K562 (cell line): ENCODE results near the gene GSS. TPM values are rescaled to one million over a fixed set of nuclear protein-coding genes. Genes with fewer than 3 reads are reported as not detected.

Experiments used
- CBX1 ChIP-seq: sonication (generic); IDR thresholded peaks from 2 replicates; pipeline ENCODE4 v1.6.1; 2016; ENCODE audit warnings: antibody characterized with exemption, low read depth, mild to moderate bottlenecking
- FOXJ2 ChIP-seq: fragments of 200-800 bp; sonication (Bioruptor generic); IDR thresholded peaks from 2 replicates; pipeline ENCODE4 v1.6.1; 2016; ENCODE audit warnings: missing genetic modification characterization, missing compliant biosample characterization
- FOXJ3 ChIP-seq: sonication (generic); formaldehyde crosslinking; IDR thresholded peaks from 2 replicates; pipeline ENCODE4 v1.4.0; 2020; ENCODE audit warnings: mild to moderate bottlenecking, missing genetic modification reagents
- GABPB1 ChIP-seq: sonication (generic); formaldehyde crosslinking; IDR thresholded peaks from 2 replicates; pipeline ENCODE4 v1.8.0; 2022; ENCODE audit warnings: mild to moderate bottlenecking, missing genetic modification reagents
- MXI1 ChIP-seq: IDR thresholded peaks from 2 replicates; pipeline ENCODE4 v1.6.1; 2011; ENCODE audit warnings: low read depth, mild to moderate bottlenecking, improper control_type of control experiment, low read length
- PHB2 ChIP-seq: fragments of 450-650 bp; IDR thresholded peaks from 2 replicates; pipeline ENCODE4 v1.6.1; 2017; ENCODE audit warnings: low read depth
- SRSF9 ChIP-seq: fragments of 200-400 bp; formaldehyde crosslinking; IDR thresholded peaks from 2 replicates; pipeline ENCODE4 v1.6.1; 2017; ENCODE audit warnings: low read depth, low read length, borderline replicate concordance
- STAT5A ChIP-seq: IDR thresholded peaks from 2 replicates; pipeline ENCODE4 v1.6.1; 2012; ENCODE audit warnings: low read length, inconsistent platforms, borderline replicate concordance
- ZNF589 ChIP-seq: fragments of 200-800 bp; sonication (Bioruptor generic); IDR thresholded peaks from 2 replicates; pipeline ENCODE4 v1.6.1; 2016; ENCODE audit warnings: low read depth, missing genetic modification characterization, missing compliant biosample characterization
- polyA plus RNA-seq, 8 experiments: library from polyadenylated mRNA; depleted of rRNA in 4 of 8; stranded (reverse) in 5 of 8; unstranded in 3 of 8; fragments of >200 nt; fragmentation: Nextera tagmentation in 2 of 8; fragmentation: Illumina TruSeq in 1 of 8; extraction: Ambion mirVana in 2 of 8; extraction: Trizol in 1 of 8; gene quantifications; 2 replicates each; pipeline versions ENCODE4 v1.2.1 to v1.2.3, GENCODE V29; 2011 to 2014; ENCODE audit warnings: inconsistent platforms in 1 of 8, missing spikeins in 1 of 8
- total RNA-seq, 7 experiments: library from RNA; depleted of rRNA in 6 of 7; stranded (reverse); fragments of >200 nt in 6 of 7; fragmentation: Illumina TruSeq in 2 of 7; extraction: Trizol in 2 of 7; gene quantifications; 2 replicates each; pipeline versions ENCODE4 v1.2.1 to v1.2.3, GENCODE V29; 2011 to 2021; ENCODE audit warnings: low replicate concordance in 1 of 7
- TF ChIP-seq, protein P1 (sequence below): fragments of 450-650 bp; IDR thresholded peaks from 2 replicates; pipeline ENCODE4 v1.6.1; 2017; ENCODE audit warnings: antibody characterized with exemption, mild to moderate bottlenecking
- TF ChIP-seq, protein P2 (sequence below), 2 experiments: fragments of 450-650 bp; IDR thresholded peaks; 2 replicates each; pipeline ENCODE4 v1.6.1; 2016
- TF ChIP-seq, protein P3 (sequence below): fragments of 450-650 bp; IDR thresholded peaks from 2 replicates; pipeline ENCODE4 v1.6.1; 2016; ENCODE audit warnings: low read depth

The GSS gene
- total and polyA plus RNA-seq, 9 of the 15 experiments (the other 6 are each of a cell fraction or from before 2014, with no cell fraction given) = 18.4 to 165 (median 89.4) TPM

DNA sequence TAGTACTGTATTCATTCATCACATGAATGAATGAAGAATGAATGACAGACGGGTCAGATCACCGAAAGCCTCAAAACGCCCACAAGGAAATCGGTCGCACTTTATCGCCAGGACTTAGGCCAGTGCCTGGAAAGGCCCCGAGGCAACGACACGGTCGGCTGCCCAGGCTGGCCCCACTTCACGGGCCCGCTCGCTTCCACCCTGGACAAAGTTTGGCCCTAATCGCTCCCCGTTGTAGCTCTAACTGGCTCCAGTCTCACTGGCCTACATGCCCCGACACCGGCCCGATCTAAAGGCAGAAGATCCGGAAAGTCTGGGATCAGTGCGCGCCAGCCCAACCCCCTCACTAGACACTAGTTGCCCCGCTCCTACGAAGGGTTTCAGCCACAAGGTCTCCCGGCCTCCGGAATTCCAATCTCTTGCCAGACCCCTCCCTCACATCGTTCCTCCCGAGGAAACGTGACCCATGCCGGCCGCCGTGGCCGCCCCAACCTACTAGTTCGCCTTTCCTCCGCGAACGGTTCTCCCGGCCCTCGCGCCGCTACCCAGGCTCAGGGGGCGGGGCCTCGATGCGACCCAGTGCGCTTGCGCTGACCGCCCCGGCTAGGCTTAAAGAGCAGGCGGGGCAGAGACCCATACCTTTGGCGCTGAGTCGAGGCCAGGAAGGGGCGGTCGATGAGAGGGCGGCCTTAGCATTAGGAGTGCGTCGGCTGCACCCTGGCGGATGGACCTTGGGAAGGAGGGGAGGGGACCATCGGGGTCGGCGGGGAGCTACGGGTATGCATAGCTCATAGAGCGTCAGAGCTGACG lies at the start of gene GSS, which contains the start of gene MYH7B (continued):
- TF ChIP-seq, protein P1, sequence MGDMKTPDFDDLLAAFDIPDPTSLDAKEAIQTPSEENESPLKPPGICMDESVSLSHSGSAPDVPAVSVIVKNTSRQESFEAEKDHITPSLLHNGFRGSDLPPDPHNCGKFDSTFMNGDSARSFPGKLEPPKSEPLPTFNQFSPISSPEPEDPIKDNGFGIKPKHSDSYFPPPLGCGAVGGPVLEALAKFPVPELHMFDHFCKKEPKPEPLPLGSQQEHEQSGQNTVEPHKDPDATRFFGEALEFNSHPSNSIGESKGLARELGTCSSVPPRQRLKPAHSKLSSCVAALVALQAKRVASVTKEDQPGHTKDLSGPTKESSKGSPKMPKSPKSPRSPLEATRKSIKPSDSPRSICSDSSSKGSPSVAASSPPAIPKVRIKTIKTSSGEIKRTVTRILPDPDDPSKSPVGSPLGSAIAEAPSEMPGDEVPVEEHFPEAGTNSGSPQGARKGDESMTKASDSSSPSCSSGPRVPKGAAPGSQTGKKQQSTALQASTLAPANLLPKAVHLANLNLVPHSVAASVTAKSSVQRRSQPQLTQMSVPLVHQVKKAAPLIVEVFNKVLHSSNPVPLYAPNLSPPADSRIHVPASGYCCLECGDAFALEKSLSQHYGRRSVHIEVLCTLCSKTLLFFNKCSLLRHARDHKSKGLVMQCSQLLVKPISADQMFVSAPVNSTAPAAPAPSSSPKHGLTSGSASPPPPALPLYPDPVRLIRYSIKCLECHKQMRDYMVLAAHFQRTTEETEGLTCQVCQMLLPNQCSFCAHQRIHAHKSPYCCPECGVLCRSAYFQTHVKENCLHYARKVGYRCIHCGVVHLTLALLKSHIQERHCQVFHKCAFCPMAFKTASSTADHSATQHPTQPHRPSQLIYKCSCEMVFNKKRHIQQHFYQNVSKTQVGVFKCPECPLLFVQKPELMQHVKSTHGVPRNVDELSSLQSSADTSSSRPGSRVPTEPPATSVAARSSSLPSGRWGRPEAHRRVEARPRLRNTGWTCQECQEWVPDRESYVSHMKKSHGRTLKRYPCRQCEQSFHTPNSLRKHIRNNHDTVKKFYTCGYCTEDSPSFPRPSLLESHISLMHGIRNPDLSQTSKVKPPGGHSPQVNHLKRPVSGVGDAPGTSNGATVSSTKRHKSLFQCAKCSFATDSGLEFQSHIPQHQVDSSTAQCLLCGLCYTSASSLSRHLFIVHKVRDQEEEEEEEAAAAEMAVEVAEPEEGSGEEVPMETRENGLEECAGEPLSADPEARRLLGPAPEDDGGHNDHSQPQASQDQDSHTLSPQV = no peak; the same call in 1 of the 2 replicates
- TF ChIP-seq, protein P2, sequence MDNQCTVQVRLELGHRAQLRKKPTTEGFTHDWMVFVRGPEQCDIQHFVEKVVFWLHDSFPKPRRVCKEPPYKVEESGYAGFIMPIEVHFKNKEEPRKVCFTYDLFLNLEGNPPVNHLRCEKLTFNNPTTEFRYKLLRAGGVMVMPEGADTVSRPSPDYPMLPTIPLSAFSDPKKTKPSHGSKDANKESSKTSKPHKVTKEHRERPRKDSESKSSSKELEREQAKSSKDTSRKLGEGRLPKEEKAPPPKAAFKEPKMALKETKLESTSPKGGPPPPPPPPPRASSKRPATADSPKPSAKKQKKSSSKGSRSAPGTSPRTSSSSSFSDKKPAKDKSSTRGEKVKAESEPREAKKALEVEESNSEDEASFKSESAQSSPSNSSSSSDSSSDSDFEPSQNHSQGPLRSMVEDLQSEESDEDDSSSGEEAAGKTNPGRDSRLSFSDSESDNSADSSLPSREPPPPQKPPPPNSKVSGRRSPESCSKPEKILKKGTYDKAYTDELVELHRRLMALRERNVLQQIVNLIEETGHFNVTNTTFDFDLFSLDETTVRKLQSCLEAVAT (IDR thresholded peaks at IDR 0.05) = peak in 1 of 2 experiments; percentile 35; a peak in 1 of 4 replicates
- TF ChIP-seq ZNF589 (CRISPR knock-in tag) (0 out of 2 replicates have a peak, but pooled peaks have one; percentile 29), FOXJ2 (tag) (no peak), MXI1 (no peak), CBX1 (peak; percentile 78; the same call in 1 of the 2 replicates), FOXJ3 (CRISPR knock-in tag) (no peak), SRSF9 (no peak), GABPB1 (peak; percentile 79), STAT5A (no peak), PHB2 (no peak)
- TF ChIP-seq, protein P3, sequence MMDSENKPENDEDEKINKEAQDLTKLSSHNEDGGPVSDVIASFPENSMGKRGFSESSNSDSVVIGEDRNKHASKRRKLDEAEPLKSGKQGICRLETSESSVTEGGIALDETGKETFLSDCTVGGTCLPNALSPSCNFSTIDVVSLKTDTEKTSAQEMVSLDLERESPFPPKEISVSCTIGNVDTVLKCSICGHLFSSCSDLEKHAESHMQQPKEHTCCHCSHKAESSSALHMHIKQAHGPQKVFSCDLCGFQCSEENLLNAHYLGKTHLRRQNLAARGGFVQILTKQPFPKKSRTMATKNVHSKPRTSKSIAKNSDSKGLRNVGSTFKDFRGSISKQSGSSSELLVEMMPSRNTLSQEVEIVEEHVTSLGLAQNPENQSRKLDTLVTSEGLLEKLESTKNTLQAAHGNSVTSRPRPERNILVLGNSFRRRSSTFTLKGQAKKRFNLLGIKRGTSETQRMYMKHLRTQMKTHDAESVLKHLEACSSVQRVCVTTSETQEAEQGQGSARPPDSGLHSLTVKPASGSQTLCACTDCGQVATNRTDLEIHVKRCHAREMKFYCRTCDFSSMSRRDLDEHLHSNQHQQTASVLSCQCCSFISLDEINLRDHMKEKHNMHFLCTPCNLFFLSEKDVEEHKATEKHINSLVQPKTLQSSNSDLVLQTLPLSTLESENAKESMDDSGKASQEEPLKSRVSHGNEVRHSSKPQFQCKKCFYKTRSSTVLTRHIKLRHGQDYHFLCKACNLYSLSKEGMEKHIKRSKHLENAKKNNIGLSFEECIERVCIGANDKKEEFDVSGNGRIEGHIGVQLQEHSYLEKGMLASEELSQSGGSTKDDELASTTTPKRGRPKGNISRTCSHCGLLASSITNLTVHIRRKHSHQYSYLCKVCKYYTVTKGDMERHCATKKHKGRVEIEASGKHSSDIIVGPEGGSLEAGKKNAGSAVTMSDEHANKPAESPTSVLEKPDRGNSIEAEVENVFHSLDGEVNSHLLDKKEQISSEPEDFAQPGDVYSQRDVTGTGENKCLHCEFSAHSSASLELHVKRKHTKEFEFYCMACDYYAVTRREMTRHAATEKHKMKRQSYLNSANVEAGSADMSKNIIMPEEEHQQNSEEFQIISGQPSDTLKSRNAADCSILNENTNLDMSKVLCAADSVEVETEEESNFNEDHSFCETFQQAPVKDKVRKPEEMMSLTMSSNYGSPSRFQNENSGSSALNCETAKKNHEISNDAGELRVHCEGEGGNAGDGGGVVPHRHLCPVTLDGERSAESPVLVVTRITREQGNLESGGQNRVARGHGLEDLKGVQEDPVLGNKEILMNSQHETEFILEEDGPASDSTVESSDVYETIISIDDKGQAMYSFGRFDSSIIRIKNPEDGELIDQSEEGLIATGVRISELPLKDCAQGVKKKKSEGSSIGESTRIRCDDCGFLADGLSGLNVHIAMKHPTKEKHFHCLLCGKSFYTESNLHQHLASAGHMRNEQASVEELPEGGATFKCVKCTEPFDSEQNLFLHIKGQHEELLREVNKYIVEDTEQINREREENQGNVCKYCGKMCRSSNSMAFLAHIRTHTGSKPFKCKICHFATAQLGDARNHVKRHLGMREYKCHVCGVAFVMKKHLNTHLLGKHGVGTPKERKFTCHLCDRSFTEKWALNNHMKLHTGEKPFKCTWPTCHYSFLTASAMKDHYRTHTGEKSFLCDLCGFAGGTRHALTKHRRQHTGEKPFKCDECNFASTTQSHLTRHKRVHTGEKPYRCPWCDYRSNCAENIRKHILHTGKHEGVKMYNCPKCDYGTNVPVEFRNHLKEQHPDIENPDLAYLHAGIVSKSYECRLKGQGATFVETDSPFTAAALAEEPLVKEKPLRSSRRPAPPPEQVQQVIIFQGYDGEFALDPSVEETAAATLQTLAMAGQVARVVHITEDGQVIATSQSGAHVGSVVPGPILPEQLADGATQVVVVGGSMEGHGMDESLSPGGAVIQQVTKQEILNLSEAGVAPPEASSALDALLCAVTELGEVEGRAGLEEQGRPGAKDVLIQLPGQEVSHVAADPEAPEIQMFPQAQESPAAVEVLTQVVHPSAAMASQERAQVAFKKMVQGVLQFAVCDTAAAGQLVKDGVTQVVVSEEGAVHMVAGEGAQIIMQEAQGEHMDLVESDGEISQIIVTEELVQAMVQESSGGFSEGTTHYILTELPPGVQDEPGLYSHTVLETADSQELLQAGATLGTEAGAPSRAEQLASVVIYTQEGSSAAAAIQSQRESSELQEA = peak; percentile 95
